ENCODE data around the gene FGGY.

FGGY gene

GRCh38 chr1:59670662-59671061, 373.8 kb downstream of the FGGY start:
- DNase-seq, result no peak

GRCh38 chr1:59671066-59671952, 374.4 kb downstream of the FGGY start:
- DNase-seq, result no peak

- no peak for DNase-seq
Observed at GRCh38 chr1:59671953-59672305, 375.0 kb downstream of the FGGY start.

- no peak for DNase-seq
Observed at GRCh38 chr1:59672851-59673572, 376.1 kb downstream of the FGGY start.

- DNase-seq, result no peak
Observed at GRCh38 chr1:59673573-59674450, 376.9 kb downstream of the FGGY start.

GRCh38 chr1:59674595-59674994, 377.7 kb downstream of the FGGY start:
- DNase-seq, result no peak

GRCh38 chr1:59675936-59676335, 379.0 kb downstream of the FGGY start:
- DNase-seq, result no peak

GRCh38 chr1:59678040-59678439, 381.1 kb downstream of the FGGY start:
- DNase-seq, result no peak

- DNase-seq, result no peak
Observed at GRCh38 chr1:59678493-59679228, 381.8 kb downstream of the FGGY start.

- DNase-seq, result no peak
Observed at GRCh38 chr1:59680044-59680443, 383.1 kb downstream of the FGGY start.

- DNase-seq, result no peak
Observed at GRCh38 chr1:59682396-59683080, 385.6 kb downstream of the FGGY start.

- DNase-seq, result no peak
Observed at GRCh38 chr1:59683197-59683596, 386.3 kb downstream of the FGGY start.

- no peak for DNase-seq
Observed at GRCh38 chr1:59684698-59685097, 387.8 kb downstream of the FGGY start.

- DNase-seq, result no peak
Observed at GRCh38 chr1:59685101-59685500, 388.2 kb downstream of the FGGY start.

- no peak for DNase-seq
Observed at GRCh38 chr1:59685666-59686065, 388.8 kb downstream of the FGGY start.

GRCh38 chr1:59686170-59686569, 389.3 kb downstream of the FGGY start:
- no peak for DNase-seq

GRCh38 chr1:59686574-59686973, 389.7 kb downstream of the FGGY start:
- DNase-seq, result no peak

GRCh38 chr1:59687081-59687480, 390.2 kb downstream of the FGGY start:
- DNase-seq, result no peak

GRCh38 chr1:59688976-59689375, 392.1 kb downstream of the FGGY start:
- no peak for DNase-seq

- no peak for DNase-seq
Observed at GRCh38 chr1:59689730-59690129, 392.8 kb downstream of the FGGY start.

- no peak for DNase-seq
Observed at GRCh38 chr1:59690171-59690930, 393.5 kb downstream of the FGGY start.

Data from NCI-H1048 (cell line).